ENCODE measurements around the gene COL1A1. TPM values are rescaled to one million over a fixed set of nuclear protein-coding genes. Genes with fewer than 3 reads are reported as not detected.

The COL1A1 gene
- polyA plus RNA-seq, 3 donors = 412 to 838 (median 505) TPM

GRCh38 chr17:50205963-50206505 lies 4.6 kb upstream of the COL1A1 start:
- DNase-seq (ENCODE audit: extremely low read depth in 1 of 11, low read depth in 9 of 11, low spot score in 4 of 11) = no peak

- DNase-seq (ENCODE audit: extremely low read depth in 1 of 11, low read depth in 9 of 11, low spot score in 4 of 11) = no peak
These were observed 3.9 kb upstream of the COL1A1 start for GRCh38 chr17:50205111-50205962.

GRCh38 chr17:50204431-50204830 lies 3.0 kb upstream of the COL1A1 start:
- no peak for DNase-seq (ENCODE audit: extremely low read depth in 1 of 11, low read depth in 9 of 11, low spot score in 4 of 11)

GRCh38 chr17:50203604-50204345 lies 2.3 kb upstream of the COL1A1 start:
- no peak for DNase-seq (ENCODE audit: extremely low read depth in 1 of 11, low read depth in 9 of 11, low spot score in 4 of 11)

- no peak for DNase-seq (ENCODE audit: extremely low read depth in 1 of 11, low read depth in 9 of 11, low spot score in 4 of 11)
These were observed 1.7 kb upstream of the COL1A1 start for GRCh38 chr17:50203086-50203485.

GRCh38 chr17:50200457-50201275 lies 765 bp downstream of the COL1A1 start:
- DNase-seq (ENCODE audit: extremely low read depth in 1 of 11, low read depth in 9 of 11, low spot score in 4 of 11) = peak in 9 of 11 donors; percentile 82 to 90 (median 85)

GRCh38 chr17:50199803-50200456 lies 1.5 kb downstream of the COL1A1 start:
- peak in 10 of 11 donors; percentile 82 to 94 (median 90) for DNase-seq (ENCODE audit: extremely low read depth in 1 of 11, low read depth in 9 of 11, low spot score in 4 of 11)

GRCh38 chr17:50199211-50199802 lies 2.1 kb downstream of the COL1A1 start:
- no peak for DNase-seq (ENCODE audit: extremely low read depth in 1 of 11, low read depth in 9 of 11, low spot score in 4 of 11)

- DNase-seq (ENCODE audit: extremely low read depth in 1 of 11, low read depth in 9 of 11, low spot score in 4 of 11) = no peak
These were observed 3.3 kb downstream of the COL1A1 start for GRCh38 chr17:50198026-50198669.

- DNase-seq (ENCODE audit: extremely low read depth in 1 of 11, low read depth in 9 of 11, low spot score in 4 of 11) = no peak
These were observed 4.6 kb downstream of the COL1A1 start for GRCh38 chr17:50196826-50197225.

GRCh38 chr17:50196036-50196435 lies 5.4 kb downstream of the COL1A1 start:
- DNase-seq (ENCODE audit: extremely low read depth in 1 of 11, low read depth in 9 of 11, low spot score in 4 of 11) = no peak

- no peak for DNase-seq (ENCODE audit: extremely low read depth in 1 of 11, low read depth in 9 of 11, low spot score in 4 of 11)
These were observed 6.2 kb downstream of the COL1A1 start for GRCh38 chr17:50194934-50195865.

- no peak for DNase-seq (ENCODE audit: extremely low read depth in 1 of 11, low read depth in 9 of 11, low spot score in 4 of 11)
These were observed 7.1 kb downstream of the COL1A1 start for GRCh38 chr17:50194140-50194933.

- no peak for DNase-seq (ENCODE audit: extremely low read depth in 1 of 11, low read depth in 9 of 11, low spot score in 4 of 11)
These were observed 8.7 kb downstream of the COL1A1 start for GRCh38 chr17:50192618-50193291.

- no peak for DNase-seq (ENCODE audit: extremely low read depth in 1 of 11, low read depth in 9 of 11, low spot score in 4 of 11)
These were observed 9.2 kb downstream of the COL1A1 start for GRCh38 chr17:50192144-50192617.
